C4-2B (cell line): ENCODE data around the gene ICOS.

Experiments
- CTCF ChIP-seq: fragments of 450-650 bp; conservative IDR thresholded peaks from 2 replicates; pipeline ENCODE4 v1.5.1; 2017; ENCODE audit warnings: mild to moderate bottlenecking
- ZFX ChIP-seq: fragments of 450-650 bp; IDR thresholded peaks from 2 replicates; pipeline ENCODE4 v1.6.1; 2017

- TF ChIP-seq CTCF (no peak), ZFX (no peak)
These were observed 12.7 kb downstream of the ICOS start for GRCh38 chr2:203949228-203949627.
